Breast epithelium (tissue), 3 donors: ENCODE measurements around the gene ARHGAP26.

ENCODE experiments used
- POLR2A ChIP-seq: fragments of 450-650 bp; IDR thresholded peaks from one replicate; pipeline ENCODE4 v1.6.1; 2016; ENCODE audit warnings: antibody characterized with exemption, mild to moderate bottlenecking, moderate library complexity
- POLR2AphosphoS5 ChIP-seq, 3 donors: sonication (generic); formaldehyde crosslinking; IDR thresholded peaks; one replicate each; pipeline ENCODE4 v1.6.1; 2017; ENCODE audit warnings: antibody characterized with exemption in 3 of 3
- TF ChIP-seq, protein P1 (sequence below), 3 donors: fragments of 450-650 bp; IDR thresholded peaks; one replicate each; pipeline ENCODE4 v1.5.1; 2016 to 2017; ENCODE audit warnings: antibody characterized with exemption in 3 of 3, mild to moderate bottlenecking in 3 of 3, moderate library complexity in 3 of 3

DNA sequence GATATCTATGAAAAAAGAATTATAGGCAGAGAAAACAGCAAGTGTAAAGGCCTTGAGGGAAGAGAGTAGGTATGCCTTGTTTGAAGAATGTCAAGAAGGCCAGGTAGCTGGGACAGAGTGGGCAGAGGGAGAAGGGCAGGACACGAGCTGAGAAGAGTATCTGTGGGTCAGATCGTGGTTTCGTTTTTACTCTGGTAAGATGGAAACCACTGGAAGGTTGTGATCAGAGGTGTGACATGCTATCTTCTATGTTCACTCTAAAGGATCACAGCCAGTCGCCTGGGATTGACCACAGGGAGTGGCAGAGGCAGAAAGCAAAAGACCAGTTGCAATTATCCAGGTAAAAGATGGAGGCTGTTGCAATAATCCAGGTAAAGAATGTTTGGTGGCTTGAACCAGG, 12.6 kb upstream of the ARHGAP26 start:
- TF ChIP-seq POLR2AphosphoS5 (IDR thresholded peaks at IDR 0.05) (no peak), POLR2A (no peak)
- TF ChIP-seq, protein P1, sequence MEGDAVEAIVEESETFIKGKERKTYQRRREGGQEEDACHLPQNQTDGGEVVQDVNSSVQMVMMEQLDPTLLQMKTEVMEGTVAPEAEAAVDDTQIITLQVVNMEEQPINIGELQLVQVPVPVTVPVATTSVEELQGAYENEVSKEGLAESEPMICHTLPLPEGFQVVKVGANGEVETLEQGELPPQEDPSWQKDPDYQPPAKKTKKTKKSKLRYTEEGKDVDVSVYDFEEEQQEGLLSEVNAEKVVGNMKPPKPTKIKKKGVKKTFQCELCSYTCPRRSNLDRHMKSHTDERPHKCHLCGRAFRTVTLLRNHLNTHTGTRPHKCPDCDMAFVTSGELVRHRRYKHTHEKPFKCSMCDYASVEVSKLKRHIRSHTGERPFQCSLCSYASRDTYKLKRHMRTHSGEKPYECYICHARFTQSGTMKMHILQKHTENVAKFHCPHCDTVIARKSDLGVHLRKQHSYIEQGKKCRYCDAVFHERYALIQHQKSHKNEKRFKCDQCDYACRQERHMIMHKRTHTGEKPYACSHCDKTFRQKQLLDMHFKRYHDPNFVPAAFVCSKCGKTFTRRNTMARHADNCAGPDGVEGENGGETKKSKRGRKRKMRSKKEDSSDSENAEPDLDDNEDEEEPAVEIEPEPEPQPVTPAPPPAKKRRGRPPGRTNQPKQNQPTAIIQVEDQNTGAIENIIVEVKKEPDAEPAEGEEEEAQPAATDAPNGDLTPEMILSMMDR (IDR thresholded peaks at IDR 0.05), result no peak
